Mesenchymal stem cell (in vitro differentiated cells and primary cell): ENCODE results near the gene NKX1-2.

Source experiments
- DNase-seq: peaks from one replicate; pipeline ENCODE4 v3.0.0-alpha.2; 2013
- H2AFZ ChIP-seq: one replicate; pipeline ENCODE4 v1.6.1; 2013; ENCODE audit warnings: low read depth, mild to moderate bottlenecking, control low read depth, inconsistent platforms, low read length, moderate library complexity
- H2AK5ac ChIP-seq: 2 replicates; pipeline ENCODE4 v1.6.1; 2013; ENCODE audit warnings: low read length, moderate library complexity, mild to moderate bottlenecking, inconsistent platforms; ENCODE audit not compliant: severe bottlenecking
- H2BK120ac ChIP-seq: one replicate; pipeline ENCODE4 v1.6.1; 2013; ENCODE audit warnings: low read depth, mild to moderate bottlenecking, inconsistent platforms, low read length, moderate library complexity
- H2BK12ac ChIP-seq, 2 experiments: one replicate each; pipeline ENCODE4 v1.6.1; 2013; ENCODE audit warnings: inconsistent platforms in 2 of 2, low read length in 2 of 2, mild to moderate bottlenecking in 2 of 2, moderate library complexity in 2 of 2, control low read depth in 1 of 2
- H2BK15ac ChIP-seq: one replicate; pipeline ENCODE4 v1.6.1; 2013; ENCODE audit warnings: mild to moderate bottlenecking, low read depth, inconsistent platforms; ENCODE audit not compliant: poor library complexity, severe bottlenecking
- H2BK5ac ChIP-seq: 2 replicates; pipeline ENCODE4 v1.6.1; 2013; ENCODE audit warnings: low read depth, mild to moderate bottlenecking, low read length, control low read depth, inconsistent platforms; ENCODE audit not compliant: poor library complexity, severe bottlenecking
- H3K14ac ChIP-seq, 2 experiments: one replicate each; pipeline ENCODE4 v1.6.1; 2013; ENCODE audit warnings: inconsistent platforms in 2 of 2, low read length in 2 of 2, control low read depth in 1 of 2, mild to moderate bottlenecking in 1 of 2, moderate library complexity in 1 of 2
- H3K18ac ChIP-seq, 2 experiments: one replicate each; pipeline ENCODE4 v1.6.1; 2013; ENCODE audit warnings: inconsistent platforms in 2 of 2, low read length in 2 of 2, control low read depth in 1 of 2, low read depth in 1 of 2, mild to moderate bottlenecking in 1 of 2
- H3K23ac ChIP-seq, 2 experiments: one replicate each; pipeline ENCODE4 v1.6.1; 2013; ENCODE audit warnings: inconsistent platforms in 2 of 2, low read length in 2 of 2, mild to moderate bottlenecking in 2 of 2, moderate library complexity in 2 of 2, control low read depth in 1 of 2
- H3K27ac ChIP-seq: 2 replicates; pipeline ENCODE4 v1.5.1; 2013; ENCODE audit warnings: mild to moderate bottlenecking, moderate library complexity, low read length, control low read depth, inconsistent platforms; ENCODE audit not compliant: poor library complexity, severe bottlenecking
- H3K27me3 ChIP-seq, 2 experiments: 2 replicates each; pipeline versions ENCODE4 v1.6.1 to v1.7.0; 2013; ENCODE audit warnings: low read length in 2 of 2, mild to moderate bottlenecking in 2 of 2, moderate library complexity in 2 of 2, control low read depth in 1 of 2, inconsistent platforms in 1 of 2; ENCODE audit not compliant: control insufficient read depth in 1 of 2, insufficient read depth in 1 of 2
- H3K36me3 ChIP-seq, 2 experiments: 2 replicates each; pipeline versions ENCODE4 v1.6.1 to v1.7.0; 2013; ENCODE audit warnings: low read length in 2 of 2, control low read depth in 1 of 2, inconsistent platforms in 1 of 2, low read depth in 1 of 2, mild to moderate bottlenecking in 1 of 2; ENCODE audit not compliant: insufficient read depth in 2 of 2, control insufficient read depth in 1 of 2
- H3K4ac ChIP-seq, 2 experiments: one replicate each; pipeline ENCODE4 v1.6.1; 2013; ENCODE audit warnings: inconsistent platforms in 2 of 2, low read length in 2 of 2, mild to moderate bottlenecking in 2 of 2, moderate library complexity in 2 of 2, control low read depth in 1 of 2, low read depth in 1 of 2
- H3K4me1 ChIP-seq: 2 replicates; pipeline ENCODE4 v1.6.1; 2013; ENCODE audit warnings: low read depth, low read length, control low read depth; ENCODE audit not compliant: control insufficient read depth, insufficient read depth
- H3K4me2 ChIP-seq: 2 replicates; pipeline ENCODE4 v1.6.1; 2013; ENCODE audit warnings: low read length, mild to moderate bottlenecking, inconsistent platforms; ENCODE audit not compliant: poor library complexity, severe bottlenecking
- H3K4me3 ChIP-seq, 2 experiments: 2 replicates each; pipeline versions ENCODE4 v1.5.1 to v1.7.0; 2013; ENCODE audit warnings: low read length in 2 of 2, mild to moderate bottlenecking in 2 of 2, control low read depth in 1 of 2, low read depth in 1 of 2; ENCODE audit not compliant: insufficient read depth in 1 of 2
- H3K79me1 ChIP-seq: replicated peaks from 2 replicates; pipeline ENCODE4 v1.6.1; 2013; ENCODE audit warnings: mild to moderate bottlenecking, control low read depth, low read length, inconsistent platforms; ENCODE audit not compliant: poor library complexity, severe bottlenecking
- H3K9ac ChIP-seq: 2 replicates; pipeline ENCODE4 v1.7.0; 2013; ENCODE audit warnings: mild to moderate bottlenecking, low read length, moderate library complexity
- H3K9me3 ChIP-seq: 2 replicates; pipeline ENCODE4 v1.7.0; 2013; ENCODE audit warnings: mild to moderate bottlenecking, low read length; ENCODE audit not compliant: control insufficient read depth
- H4K8ac ChIP-seq: one replicate; pipeline ENCODE4 v1.6.1; 2013; ENCODE audit warnings: inconsistent platforms, mild to moderate bottlenecking, low read length, moderate library complexity
- H4K91ac ChIP-seq: one replicate; pipeline ENCODE4 v1.6.1; 2013; ENCODE audit warnings: mild to moderate bottlenecking, low read length, inconsistent platforms
- WGBS: methylation state at CpG from one replicate; pipeline ENCODE4 v1.1.7; 2013; ENCODE audit warnings: mixed read lengths; 5-methylcytosine and 5-hydroxymethylcytosine counted together

The NKX1-2 gene

GRCh38 chr10:124451276-124451675 is 1.4 kb upstream of the NKX1-2 start:
- Histone ChIP-seq H3K4me1 (peaks cover 27% of the 10 kb centered on the region), H2AK5ac (no peak overlapping the region), H3K14ac (no peak overlapping the region), H3K9me3 (no peaks in the 10 kb centered on the region), H4K91ac (no peak overlapping the region), H3K27ac (no peak overlapping the region), H3K27me3 (peaks cover 89 to 90% of the 10 kb centered on the region in 2 experiments), H3K9ac (no peak overlapping the region), H3K36me3 (no peaks in the 10 kb centered on the region), H2BK15ac (no peak overlapping the region), H2BK12ac (no peak overlapping the region), H3K18ac (no peak overlapping the region), H2BK5ac (no peak overlapping the region), H2AFZ (no peak overlapping the region), H3K23ac (no peak overlapping the region), H3K4ac (no peak overlapping the region), H3K4me3 (no peak overlapping the region), H3K79me1 (no peaks in the 10 kb centered on the region), H3K4me2 (no peak overlapping the region), H4K8ac (no peak overlapping the region), H2BK120ac (no peak overlapping the region)
- DNase-seq: no peak
- 21% methylated on average over 6 of the region's 6 CpGs for WGBS

- no peak overlapping the region for H2BK12ac ChIP-seq
- H4K91ac ChIP-seq: no peak overlapping the region
- H2BK15ac ChIP-seq: no peak overlapping the region
- H3K4me3 ChIP-seq: no peak overlapping the region
- no peak overlapping the region for H3K4me2 ChIP-seq
- H3K18ac ChIP-seq: no peak overlapping the region
- DNase-seq: no peak
- H4K8ac ChIP-seq: no peak overlapping the region
- H3K27ac ChIP-seq: no peak overlapping the region
- H2BK120ac ChIP-seq: no peak overlapping the region
- WGBS: 24% methylated on average over 3 of the region's 5 CpGs
- H3K9me3 ChIP-seq: no peaks in the 10 kb centered on the region
- H2AK5ac ChIP-seq: no peak overlapping the region
- H2AFZ ChIP-seq: no peak overlapping the region
- H3K9ac ChIP-seq: no peak overlapping the region
- H3K23ac ChIP-seq: no peak overlapping the region
- H3K14ac ChIP-seq: no peak overlapping the region
- no peak overlapping the region for H3K4ac ChIP-seq
- H3K4me1 ChIP-seq: peaks cover 27% of the 10 kb centered on the region
- H3K79me1 ChIP-seq: no peaks in the 10 kb centered on the region
- peaks cover 89 to 91% of the 10 kb centered on the region in 2 experiments for H3K27me3 ChIP-seq
- H2BK5ac ChIP-seq: no peak overlapping the region
- H3K36me3 ChIP-seq: no peaks in the 10 kb centered on the region
These were observed 885 bp upstream of the NKX1-2 start for GRCh38 chr10:124450783-124451057.

GRCh38 chr10:124449170-124450011 is 444 bp downstream of the NKX1-2 start:
- Histone ChIP-seq H3K4ac (no peak overlapping the region), H4K8ac (no peak overlapping the region), H2BK15ac (no peak overlapping the region), H3K18ac (no peak overlapping the region), H3K4me2 (peak overlapping the region; percentile 81), H3K4me3 (peak overlapping the region in 1 of 2 experiments; percentile 43), H3K27ac (no peak overlapping the region), H3K14ac (no peak overlapping the region), H4K91ac (peak overlapping the region; percentile 34), H3K9me3 (no peaks in the 10 kb centered on the region), H3K27me3 (peaks cover 89 to 92% of the 10 kb centered on the region in 2 experiments), H3K79me1 (no peaks in the 10 kb centered on the region), H3K9ac (no peak overlapping the region), H3K4me1 (peaks cover 27% of the 10 kb centered on the region), H2BK5ac (no peak overlapping the region), H3K36me3 (no peaks in the 10 kb centered on the region), H2BK120ac (no peak overlapping the region), H2BK12ac (no peak overlapping the region), H2AK5ac (no peak overlapping the region), H2AFZ (no peak overlapping the region), H3K23ac (no peak overlapping the region)
- DNase-seq: no peak
- 2% methylated on average over 45 of the region's 59 CpGs for WGBS

GRCh38 chr10:124448696-124449169 is 1.1 kb downstream of the NKX1-2 start:
- no peak overlapping the region for H3K27ac ChIP-seq
- H4K91ac ChIP-seq: no peak overlapping the region
- H2BK120ac ChIP-seq: no peak overlapping the region
- no peaks in the 10 kb centered on the region for H3K79me1 ChIP-seq
- no peak overlapping the region for H2AK5ac ChIP-seq
- DNase-seq: no peak
- no peak overlapping the region for H3K23ac ChIP-seq
- no peak overlapping the region for H3K9ac ChIP-seq
- no peak overlapping the region for H3K4ac ChIP-seq
- H2AFZ ChIP-seq: no peak overlapping the region
- H3K4me3 ChIP-seq: peak overlapping the region in 1 of 2 experiments; percentile 28
- WGBS: under 1% methylated on average over 23 of the region's 26 CpGs
- no peak overlapping the region for H2BK5ac ChIP-seq
- H3K18ac ChIP-seq: no peak overlapping the region
- H3K4me1 ChIP-seq: peaks cover 27% of the 10 kb centered on the region
- peak overlapping the region in 1 of 2 experiments; percentile 39 for H3K14ac ChIP-seq
- H4K8ac ChIP-seq: no peak overlapping the region
- peak overlapping the region; percentile 6 for H3K4me2 ChIP-seq
- no peaks in the 10 kb centered on the region for H3K9me3 ChIP-seq
- no peaks in the 10 kb centered on the region for H3K36me3 ChIP-seq
- H3K27me3 ChIP-seq: peaks cover 89 to 91% of the 10 kb centered on the region in 2 experiments
- H2BK15ac ChIP-seq: no peak overlapping the region
- H2BK12ac ChIP-seq: no peak overlapping the region
